HG02678 (cell line): ENCODE results near the gene VSX1.
A peak's percentile ranks its signal among the peaks of the same experiment; 100 is the strongest.

Experiments
- ATAC-seq: cut with Tn5 transposase; IDR thresholded peaks from one replicate; pipeline ENCODE4 v1.9.1; 2021; ENCODE audit warnings: mild to moderate bottlenecking, moderate library complexity; ENCODE audit not compliant: unreplicated experiment

The VSX1 gene

GRCh38 chr20:25042531-25043498 is 39.1 kb downstream of the VSX1 start:
- peak; percentile 89 for ATAC-seq

DNA sequence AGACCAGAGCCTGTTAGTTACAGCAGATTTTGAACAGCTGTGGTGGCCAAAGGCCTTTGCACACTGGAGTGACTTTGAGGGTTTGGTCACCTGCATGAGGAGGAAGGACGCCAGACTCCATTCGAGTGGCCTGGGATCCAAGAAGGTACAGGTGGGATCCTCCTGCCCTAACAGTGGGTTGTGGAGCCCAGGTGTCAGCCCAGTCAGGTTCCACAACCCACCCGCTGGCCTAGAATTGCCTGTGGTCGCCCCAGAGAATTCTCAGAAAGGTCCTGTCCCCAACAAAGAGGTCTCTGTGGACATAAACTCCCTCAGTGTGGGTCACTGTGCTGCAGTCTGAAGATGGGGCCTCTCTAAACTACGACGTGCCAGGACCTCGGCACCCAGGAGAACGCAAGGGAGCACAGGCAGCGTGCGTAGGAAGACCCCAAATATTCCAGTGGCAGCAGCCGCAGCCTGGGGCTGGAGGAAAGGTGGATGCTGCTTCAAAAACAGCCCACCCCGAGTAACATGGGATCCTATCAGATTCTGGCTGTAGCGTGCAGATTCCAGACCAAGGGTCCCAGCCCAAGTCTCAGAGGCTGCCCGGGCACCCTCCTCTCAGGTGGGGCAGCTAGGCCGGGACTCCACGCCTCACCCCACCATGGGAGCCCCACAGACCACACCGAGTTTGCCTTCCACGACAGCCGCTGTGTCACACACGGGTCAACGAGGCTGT is 40.0 kb downstream of the VSX1 start:
- no peak for ATAC-seq

- no peak for ATAC-seq
These were observed 41.5 kb downstream of the VSX1 start for GRCh38 chr20:25040438-25040831.

- ATAC-seq = no peak
These were observed 42.1 kb downstream of the VSX1 start for GRCh38 chr20:25039697-25040437.

- no peak for ATAC-seq
These were observed 43.3 kb downstream of the VSX1 start for GRCh38 chr20:25038591-25039015.

- no peak for ATAC-seq
These were observed 43.9 kb downstream of the VSX1 start for GRCh38 chr20:25038103-25038410.

DNA sequence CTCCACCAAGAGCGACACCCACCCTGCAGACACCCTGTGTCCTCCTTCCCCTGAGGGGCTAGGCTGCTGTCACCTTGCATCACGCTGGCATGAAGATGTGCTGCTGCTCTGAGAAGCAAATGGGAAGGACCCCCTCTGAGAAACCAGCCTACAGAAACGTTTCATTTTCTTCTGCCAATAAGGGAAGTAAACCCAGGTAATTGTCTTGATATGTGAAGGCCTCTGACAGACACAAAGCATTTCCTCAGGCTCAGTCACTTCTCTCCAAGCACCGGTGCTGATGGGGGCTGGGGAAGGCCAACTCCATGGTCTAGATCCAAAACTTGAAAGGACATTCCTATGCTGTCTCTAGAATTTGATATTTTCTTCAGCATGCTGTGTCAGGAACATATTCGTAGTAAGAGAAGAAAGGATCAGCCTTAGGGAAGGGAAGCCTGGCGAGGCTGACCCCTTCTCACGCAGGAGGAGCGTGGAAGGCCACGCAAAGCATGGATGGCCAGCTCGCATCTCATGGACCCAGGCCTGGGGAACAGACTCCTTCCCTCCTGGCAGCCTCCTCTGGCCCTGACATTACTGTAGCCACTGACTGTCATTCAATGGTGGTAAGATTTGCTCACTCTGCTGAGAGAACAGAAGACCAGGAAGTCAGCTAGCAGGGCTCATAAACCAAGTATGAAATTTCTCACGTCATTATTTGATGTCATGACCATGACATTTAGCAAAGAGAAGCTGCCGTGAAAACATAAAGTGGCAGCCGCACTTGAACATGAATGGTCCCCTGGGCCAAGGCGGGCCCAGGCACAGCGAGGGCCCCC is 44.4 kb downstream of the VSX1 start:
- ATAC-seq = no peak

DNA sequence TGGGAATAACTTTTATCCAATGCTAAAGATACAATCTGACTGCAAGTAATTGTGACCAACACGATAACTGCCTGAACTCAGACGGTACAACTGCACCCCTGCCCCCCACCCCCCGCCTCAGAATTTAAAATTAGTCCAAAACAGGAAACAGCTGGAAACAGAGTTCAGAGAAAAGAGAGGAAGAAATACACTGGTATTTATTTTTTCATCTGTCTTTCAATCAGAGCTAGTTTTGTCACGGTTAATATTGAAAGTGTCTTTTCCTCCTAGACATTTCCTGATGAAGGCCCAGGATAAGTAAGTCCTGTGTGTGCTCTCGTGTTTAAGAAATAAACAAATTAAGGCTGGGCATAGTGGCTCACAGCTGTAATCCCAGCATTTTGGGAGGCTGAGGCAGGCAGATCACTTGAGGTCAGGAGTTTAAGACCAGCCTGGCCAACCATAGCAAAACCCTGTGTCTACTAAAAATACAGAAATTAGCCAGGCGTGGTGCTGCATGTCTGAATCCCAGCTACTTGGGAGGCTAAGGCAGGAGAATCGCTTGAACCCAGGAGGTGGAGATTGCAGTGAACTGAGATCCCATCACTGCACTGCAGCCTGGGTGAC is 45.5 kb downstream of the VSX1 start:
- ATAC-seq = peak; percentile 15

DNA sequence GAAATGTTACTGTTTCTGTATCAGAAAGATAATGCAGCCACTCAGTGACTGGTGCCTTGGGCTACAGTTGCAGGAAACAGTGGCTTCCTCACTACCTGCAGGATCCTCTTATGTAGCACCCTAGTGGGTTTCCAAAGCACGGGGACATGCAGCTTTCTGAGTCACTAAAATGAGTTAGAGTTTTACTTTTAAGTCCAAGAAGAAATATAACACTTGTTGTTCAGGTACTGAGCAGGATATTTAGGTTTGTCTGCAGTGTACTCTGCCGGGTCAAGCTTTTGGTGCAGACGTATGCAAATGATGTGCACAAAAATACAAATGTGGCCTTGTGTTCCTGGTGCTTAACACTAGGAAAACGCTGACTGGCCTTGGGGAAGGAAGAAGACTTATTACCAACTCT is 46.0 kb downstream of the VSX1 start:
- peak; percentile 57 for ATAC-seq

DNA sequence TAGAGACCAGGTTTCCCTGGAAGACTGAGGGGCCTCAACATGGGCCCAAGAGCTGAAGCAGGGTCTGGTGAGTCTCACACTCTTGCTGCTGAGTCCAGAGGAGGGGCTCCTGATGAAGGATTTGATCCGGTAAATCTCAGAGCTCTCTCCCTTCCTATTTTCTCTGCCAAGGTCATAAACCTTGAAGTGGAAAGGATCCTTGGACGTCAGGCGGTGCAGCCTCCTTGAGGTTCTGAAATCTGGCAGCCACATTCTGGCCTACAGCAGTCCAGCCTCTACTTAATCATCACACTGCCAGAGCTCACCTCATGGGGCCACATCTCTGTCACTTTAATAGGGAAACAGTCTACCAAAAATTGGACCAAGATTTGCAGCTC is 48.0 kb downstream of the VSX1 start:
- no peak for ATAC-seq

DNA sequence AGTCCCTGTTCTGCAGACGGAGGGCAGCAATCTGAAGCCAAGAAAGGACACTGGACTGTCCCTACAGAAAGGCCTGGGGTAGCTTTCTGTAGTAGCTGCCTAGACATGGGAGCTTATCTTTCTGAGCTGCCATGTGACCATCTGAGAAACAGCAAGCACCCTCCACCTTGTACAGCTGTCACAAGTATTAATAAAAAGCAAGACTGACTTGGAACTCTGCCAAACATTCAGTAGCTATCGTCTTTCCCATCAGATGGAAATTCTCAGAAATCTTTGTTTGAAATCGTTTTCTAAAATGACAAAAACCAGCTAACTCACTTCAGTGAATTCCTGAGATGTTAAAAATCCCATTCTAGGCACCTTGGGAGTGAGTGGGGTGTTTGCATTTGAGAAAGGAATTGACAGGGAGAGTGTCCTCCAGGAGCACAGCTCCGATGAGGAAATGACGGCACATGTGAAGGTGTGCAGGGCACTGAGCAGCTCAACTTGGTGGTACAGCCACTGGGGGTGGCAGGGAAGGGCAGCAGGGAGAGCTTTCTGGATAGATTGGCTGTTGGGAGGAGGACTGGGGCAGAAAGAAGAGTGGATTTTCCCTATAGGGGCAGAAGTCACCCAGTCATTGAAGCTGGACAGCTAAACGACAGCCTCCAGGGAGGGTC is 48.5 kb downstream of the VSX1 start:
- no peak for ATAC-seq

GRCh38 chr20:25032478-25033264 is 49.3 kb downstream of the VSX1 start:
- no peak for ATAC-seq

- no peak for ATAC-seq
These were observed 49.9 kb downstream of the VSX1 start for GRCh38 chr20:25032065-25032477.

- ATAC-seq = no peak
These were observed 50.7 kb downstream of the VSX1 start for GRCh38 chr20:25031241-25031640.

- no peak for ATAC-seq
These were observed 51.2 kb downstream of the VSX1 start for GRCh38 chr20:25030649-25031207.

DNA sequence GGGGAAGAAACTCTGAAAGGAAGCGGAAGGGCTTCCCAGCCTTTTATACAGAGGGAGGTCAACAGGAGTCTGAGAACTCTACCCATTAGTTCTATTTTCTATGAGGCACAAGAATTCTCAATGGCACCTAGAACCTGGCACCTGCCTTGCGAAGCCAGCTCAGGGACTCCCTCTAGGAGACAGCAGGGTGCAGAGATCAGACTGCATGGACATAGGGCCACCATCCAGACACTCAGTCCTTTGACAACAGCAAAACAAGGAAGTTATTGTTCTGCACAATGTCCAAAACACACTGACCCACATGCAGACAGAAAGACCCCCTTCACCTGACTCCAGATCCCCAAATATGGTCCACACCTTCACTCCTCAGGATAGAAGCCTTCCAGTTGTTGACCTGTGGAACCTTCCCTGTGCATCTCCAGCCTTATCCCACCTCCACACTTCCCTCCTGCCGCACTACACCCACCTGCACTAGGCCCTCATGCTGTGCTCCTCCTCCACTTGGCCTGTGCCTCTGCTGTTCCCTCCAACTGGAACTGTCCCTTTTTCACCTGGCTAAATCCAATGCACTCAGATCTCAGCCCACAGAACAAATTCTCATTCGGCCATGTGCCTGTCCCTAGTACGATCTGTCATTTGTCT is 51.8 kb downstream of the VSX1 start:
- ATAC-seq = no peak

- ATAC-seq = no peak
These were observed 55.8 kb downstream of the VSX1 start for GRCh38 chr20:25025986-25026605.
